Measurements from ENCODE around the gene CLIP2. TPM values are rescaled to one million over a fixed set of nuclear protein-coding genes. Genes with fewer than 3 reads are reported as not detected.

The CLIP2 gene
- total and polyA plus RNA-seq, 2 of the 8 experiments (the other 6 are each of a cell fraction or from before 2014, with no cell fraction given): 8.3 to 41.5 TPM

GRCh38 chr7:74399006-74399405 is 109.8 kb downstream of the CLIP2 start:
- H2BK12ac ChIP-seq (ENCODE audit: low read depth, low read length): no peak overlapping the region
- CTCF ChIA-PET (ENCODE audit: partially characterized antibody): interaction anchor here (0.8 to 6.7 kb wide), 4 partner anchors 101 to 195 kb away, joined by 3 to 132 read pairs (median 4); no protein-coding TSS in a partner anchor
- FAIRE-seq: no peak

More at GRCh38 chr7:74399006-74399405, 109.8 kb downstream of the CLIP2 start:
- H3K9me3 ChIP-seq (ENCODE audit: insufficient read depth in 2 of 2, low read depth in 1 of 2, low read length in 1 of 2): no peaks in the 10 kb centered on the region
- H3K9ac ChIP-seq (replicated peaks in 1 of 4; ENCODE audit: extremely low read depth in 1 of 4, low read depth in 3 of 4, low read length in 3 of 4): no peak overlapping the region
- no peaks in the 10 kb centered on the region; the same call in 1 of the 2 replicates for H3K23me2 ChIP-seq (ENCODE audit: low read depth, low read length)
- H3K4me2 ChIP-seq (ENCODE audit: insufficient read depth in 1 of 2, low read depth in 2 of 2, low read length in 2 of 2): no peak overlapping the region
- H3K79me1 ChIP-seq (ENCODE audit: low read depth, low read length): no peaks in the 10 kb centered on the region
- H3K4ac ChIP-seq (replicated peaks; ENCODE audit: insufficient read length, low read depth, low read length): no peak overlapping the region
- H2BK20ac ChIP-seq (ENCODE audit: low read length): no peak overlapping the region
- H3K27me3 ChIP-seq (replicated peaks in 1 of 4; ENCODE audit: control insufficient read depth in 3 of 4, extremely low read depth in 1 of 4, insufficient read depth in 3 of 4, low read length in 3 of 4): no peaks in the 10 kb centered on the region
- H3K23ac ChIP-seq (ENCODE audit: insufficient read length): no peak overlapping the region
- 92% methylated on average over 6 of the region's 6 CpGs; no CpG with 5 or more reads in 1 of the 2 experiments for WGBS, 2 experiments (ENCODE audit: extremely low coverage in 1 of 2, insufficient coverage in 1 of 2, insufficient read length in 1 of 2, insufficient replicate concordance in 2 of 2, low coverage in 1 of 2, low lambda C conversion rate in 2 of 2, missing lambda C conversion rate in 1 of 2)
- no peak overlapping the region for H3K4me3 ChIP-seq (ENCODE audit: extremely low read depth in 1 of 4, insufficient read depth in 2 of 4, low read depth in 3 of 4, low read length in 4 of 4)
- no peak overlapping the region for H3K56ac ChIP-seq (replicated peaks; ENCODE audit: insufficient read length, low read depth, low read length)
- no peak overlapping the region for H2BK5ac ChIP-seq (ENCODE audit: low read depth, low read length)
- no peak overlapping the region for H4K5ac ChIP-seq (ENCODE audit: insufficient read length, low read depth, low read length)
- TF ChIP-seq CHD1 (IDR thresholded peaks at IDR 0.05; ENCODE audit: low read depth, low read length) (no peak), SIX5 (IDR thresholded peaks at IDR 0.05; ENCODE audit: low read depth, low read length) (no peak), ASH2L (IDR thresholded peaks at IDR 0.05; ENCODE audit: low read length) (no peak), EP300 (IDR thresholded peaks at IDR 0.05; ENCODE audit: borderline replicate concordance in 1 of 2, low read depth in 2 of 2, low read length in 2 of 2) (no peak), ZNF274 (IDR thresholded peaks at IDR 0.05; ENCODE audit: borderline replicate concordance, extremely low read depth, low read length) (no peak), KDM5A (IDR thresholded peaks at IDR 0.05; ENCODE audit: low read length) (no peak), SRF (IDR thresholded peaks at IDR 0.05; ENCODE audit: low read depth, low read length) (no peak), EZH2 (IDR thresholded peaks at IDR 0.05; ENCODE audit: low read depth, low read length, severe bottlenecking) (no peak), POU5F1 (IDR thresholded peaks at IDR 0.05; ENCODE audit: low read depth, low read length) (no peak), SP1 (IDR thresholded peaks at IDR 0.05; ENCODE audit: low read depth, low read length) (no peak), SUZ12 (IDR thresholded peaks at IDR 0.05; ENCODE audit: low read length) (no peak), CBX5 (IDR thresholded peaks at IDR 0.05; ENCODE audit: low read depth, low read length) (no peak), RBBP5 (IDR thresholded peaks at IDR 0.05; ENCODE audit: borderline replicate concordance, low read depth, low read length) (no peak)
- no peaks in the 10 kb centered on the region for H4K20me1 ChIP-seq (replicated peaks in 1 of 2; ENCODE audit: control insufficient read depth in 1 of 2, insufficient read depth in 2 of 2, low read length in 2 of 2)
- H4K8ac ChIP-seq (ENCODE audit: extremely low read depth, insufficient read depth, low read length): no peak overlapping the region
- no peak for DNase-seq (ENCODE audit: low read depth in 1 of 2, low spot score in 2 of 2)
- no peak overlapping the region for H2BK15ac ChIP-seq (ENCODE audit: low read length)
- no peak overlapping the region for H4K91ac ChIP-seq (replicated peaks; ENCODE audit: insufficient read length, low read length)
- no peak overlapping the region for H2BK120ac ChIP-seq (replicated peaks; ENCODE audit: low read depth, low read length)
- peaks cover 0 to 24% (median 1%) of the 10 kb centered on the region in 4 experiments; a peak in 5 of 8 replicates for H3K36me3 ChIP-seq (ENCODE audit: control insufficient read depth in 2 of 4, insufficient read depth in 4 of 4, low read length in 3 of 4)
- H2AK5ac ChIP-seq (ENCODE audit: low read depth, low read length): no peak overlapping the region
- no peak overlapping the region for H3K14ac ChIP-seq (ENCODE audit: insufficient read length)
- H3K27ac ChIP-seq (ENCODE audit: low read depth, low read length): no peak overlapping the region
- no peak overlapping the region for H2AFZ ChIP-seq (ENCODE audit: low read length)
- POLR2A ChIA-PET (ENCODE audit: partially characterized antibody): interaction anchor here (1.3 kb wide), 1 partner anchor 145 kb away, joined by 3 read pairs; the partner anchor contains the start of gene RFC2
- no peak overlapping the region for H3K18ac ChIP-seq (ENCODE audit: extremely low read depth, low read length)
- H3K79me2 ChIP-seq (ENCODE audit: control insufficient read depth in 1 of 2, insufficient read depth in 2 of 2, low read length in 2 of 2): no peaks in the 10 kb centered on the region
- H3K4me1 ChIP-seq (replicated peaks in 1 of 4; ENCODE audit: control insufficient read depth in 3 of 4, insufficient read depth in 4 of 4, low read length in 3 of 4): peaks cover 0 to under 1% (median 0%) of the 10 kb centered on the region in 4 experiments; a peak in 1 of 7 replicates
